H9 (cell line): ENCODE data around the gene TMEM236. TPM values are rescaled to one million over a fixed set of nuclear protein-coding genes. Genes with fewer than 3 reads are reported as not detected.

Experiments
- DNase-seq: peaks from one replicate; pipeline ENCODE4 v3.0.0-alpha.2; 2017
- H2AFZ ChIP-seq: one replicate; pipeline ENCODE4 v1.6.1; 2013; ENCODE audit warnings: mild to moderate bottlenecking, low read length, control low read depth, moderate library complexity
- H2AK5ac ChIP-seq: 2 replicates; pipeline ENCODE4 v1.6.1; 2013; ENCODE audit warnings: low read length, control low read depth, mixed read lengths; ENCODE audit not compliant: insufficient read length
- H2BK120ac ChIP-seq: one replicate; pipeline ENCODE4 v1.6.1; 2013; ENCODE audit warnings: low read depth, mild to moderate bottlenecking, low read length, control low read depth, inconsistent platforms; ENCODE audit not compliant: poor library complexity, severe bottlenecking
- H2BK12ac ChIP-seq: 2 replicates; pipeline ENCODE4 v1.6.1; 2013; ENCODE audit warnings: low read length, control low read depth, mixed read lengths, low read depth; ENCODE audit not compliant: insufficient read length
- H2BK15ac ChIP-seq: 2 replicates; pipeline ENCODE4 v1.6.1; 2013; ENCODE audit warnings: low read depth, low read length, control low read depth
- H2BK20ac ChIP-seq: one replicate; pipeline ENCODE4 v1.6.1; 2013; ENCODE audit warnings: low read depth, mild to moderate bottlenecking, low read length, control low read depth, inconsistent platforms; ENCODE audit not compliant: poor library complexity, severe bottlenecking
- H2BK5ac ChIP-seq: 2 replicates; pipeline ENCODE4 v1.6.1; 2013; ENCODE audit warnings: low read length, control low read depth, mixed read lengths; ENCODE audit not compliant: insufficient read length
- H3K14ac ChIP-seq: 2 replicates; pipeline ENCODE4 v1.6.1; 2013; ENCODE audit warnings: low read length, control low read depth; ENCODE audit not compliant: insufficient read depth
- H3K18ac ChIP-seq: 2 replicates; pipeline ENCODE4 v1.6.1; 2013; ENCODE audit warnings: low read depth, mild to moderate bottlenecking, mixed read lengths, low read length, control low read depth; ENCODE audit not compliant: insufficient read length
- H3K23ac ChIP-seq: 2 replicates; pipeline ENCODE4 v1.6.1; 2013; ENCODE audit warnings: low read length, control low read depth, mixed read lengths, low read depth; ENCODE audit not compliant: insufficient read length
- H3K23me2 ChIP-seq: 2 replicates; pipeline ENCODE4 v1.6.1; 2013; ENCODE audit warnings: low read depth, mild to moderate bottlenecking, mixed read lengths, low read length, control low read depth; ENCODE audit not compliant: insufficient read length, poor library complexity, severe bottlenecking
- H3K27ac ChIP-seq: 2 replicates; pipeline ENCODE4 v1.5.1; 2013; ENCODE audit warnings: low read length, control low read depth, mixed read lengths, low read depth; ENCODE audit not compliant: insufficient read length
- H3K27me3 ChIP-seq: 2 replicates; pipeline ENCODE4 v1.6.1; 2013; ENCODE audit warnings: low read length, control low read depth, inconsistent platforms; ENCODE audit not compliant: insufficient read depth
- H3K4ac ChIP-seq: 2 replicates; pipeline ENCODE4 v1.6.1; 2013; ENCODE audit warnings: low read depth, mild to moderate bottlenecking, control low read depth, inconsistent platforms, low read length, moderate library complexity
- H3K4me1 ChIP-seq: 2 replicates; pipeline ENCODE4 v1.6.1; 2013; ENCODE audit warnings: low read length, control low read depth, inconsistent platforms; ENCODE audit not compliant: insufficient read depth
- H3K4me2 ChIP-seq: 2 replicates; pipeline ENCODE4 v1.6.1; 2013; ENCODE audit warnings: low read length, control low read depth, mixed read lengths; ENCODE audit not compliant: insufficient read length, insufficient read depth
- H3K56ac ChIP-seq: 2 replicates; pipeline ENCODE4 v1.6.1; 2013; ENCODE audit warnings: low read depth, mild to moderate bottlenecking, mixed read lengths, low read length, control low read depth; ENCODE audit not compliant: insufficient read length
- H3K79me1 ChIP-seq: 2 replicates; pipeline ENCODE4 v1.6.1; 2013; ENCODE audit warnings: low read depth, mild to moderate bottlenecking, moderate library complexity, low read length, control low read depth, inconsistent platforms; ENCODE audit not compliant: insufficient read depth, poor library complexity, severe bottlenecking
- H3K79me2 ChIP-seq: 2 replicates; pipeline ENCODE4 v1.6.1; 2013; ENCODE audit warnings: low read length, control low read depth, inconsistent platforms; ENCODE audit not compliant: insufficient read depth
- H3K9ac ChIP-seq: 2 replicates; pipeline ENCODE4 v1.6.1; 2013; ENCODE audit warnings: low read length, control low read depth, mixed read lengths; ENCODE audit not compliant: insufficient read length; ENCODE audit errors: extremely low read depth
- H3K9me3 ChIP-seq: one replicate; pipeline ENCODE4 v1.6.1; 2013; ENCODE audit warnings: low read depth, low read length, inconsistent platforms; ENCODE audit not compliant: control insufficient read depth
- H3T11ph ChIP-seq: one replicate; pipeline ENCODE4 v1.6.1; 2013; ENCODE audit warnings: mild to moderate bottlenecking, low read length, control low read depth, inconsistent platforms
- H4K20me1 ChIP-seq: one replicate; pipeline ENCODE4 v1.6.1; 2013; ENCODE audit not compliant: control insufficient read depth, insufficient read length, insufficient read depth
- H4K5ac ChIP-seq: 2 replicates; pipeline ENCODE4 v1.6.1; 2013; ENCODE audit warnings: low read depth, mild to moderate bottlenecking, mixed read lengths, low read length, control low read depth; ENCODE audit not compliant: insufficient read length
- H4K8ac ChIP-seq: replicated peaks from 2 replicates; pipeline ENCODE4 v1.6.1; 2013; ENCODE audit warnings: low read length, control low read depth, mixed read lengths, low read depth; ENCODE audit not compliant: insufficient read length
- H4K91ac ChIP-seq: 2 replicates; pipeline ENCODE4 v1.6.1; 2013; ENCODE audit warnings: low read depth, mild to moderate bottlenecking, moderate library complexity, mixed read lengths, low read length, control low read depth; ENCODE audit not compliant: insufficient read length
- H3K27ac Mint-ChIP-seq, 3 experiments: 2 replicates in 2 of 3; 3 replicates in 1 of 3; pipeline ENCODE4 v1.8.0; 2020 to 2021; ENCODE audit warnings: mixed read lengths in 3 of 3, mild to moderate bottlenecking in 1 of 3, moderate library complexity in 1 of 3
- H3K27me3 Mint-ChIP-seq: 2 replicates; pipeline ENCODE4 v1.8.0; 2021; ENCODE audit warnings: low read depth, mild to moderate bottlenecking, moderate library complexity, mixed read lengths
- H3K36me3 Mint-ChIP-seq, 3 experiments: 2 replicates in 2 of 3; 3 replicates in 1 of 3; pipeline ENCODE4 v1.8.0; 2020 to 2021; ENCODE audit warnings: low read depth in 3 of 3, mixed read lengths in 3 of 3; ENCODE audit not compliant: insufficient read depth in 1 of 3
- H3K4me1 Mint-ChIP-seq, 2 experiments: 2 replicates each; pipeline ENCODE4 v1.8.0; 2020; ENCODE audit warnings: mixed read lengths in 2 of 2
- H3K4me3 Mint-ChIP-seq, 2 experiments: 2 replicates in 1 of 2; 3 replicates in 1 of 2; pipeline ENCODE4 v1.8.0; 2020 to 2021; ENCODE audit warnings: mild to moderate bottlenecking in 2 of 2, mixed read lengths in 2 of 2, moderate library complexity in 1 of 2
- H3K9me3 Mint-ChIP-seq, 2 experiments: 2 replicates in 1 of 2; 3 replicates in 1 of 2; pipeline ENCODE4 v1.8.0; 2020; ENCODE audit warnings: mild to moderate bottlenecking in 2 of 2, mixed read lengths in 2 of 2, moderate library complexity in 1 of 2
- CTCF ChIP-seq: fragments of 200-600 bp; sonication (generic); conservative IDR thresholded peaks from 3 replicates; pipeline ENCODE4 v1.8.0; 2021; ENCODE audit warnings: antibody characterized with exemption, mild to moderate bottlenecking
- WGBS: extraction: QIAGEN DNeasy Blood & Tissue Kit; methylation state at CpG from one replicate; pipeline ENCODE4 v1.1.7; 2013; ENCODE audit warnings: missing lambda C conversion rate, low lambda C conversion rate, mixed read lengths; ENCODE audit not compliant: insufficient read length; ENCODE audit errors: extremely low coverage; 5-methylcytosine and 5-hydroxymethylcytosine counted together
- total RNA-seq: library from RNA; stranded (reverse); gene quantifications from 2 replicates; pipeline ENCODE4 v1.2.1, GENCODE V29; 2021

The TMEM236 gene
- total RNA-seq, 1 experiment from 2014 or later: not detected

- Mint-ChIP-seq H3K9me3 (no peaks in the 10 kb centered on the region; a peak in 1 of 5 replicates), H3K27ac (no peak overlapping the region), H3K4me3 (no peak overlapping the region), H3K27me3 (no peaks in the 10 kb centered on the region), H3K36me3 (no peaks in the 10 kb centered on the region), H3K4me1 (no peaks in the 10 kb centered on the region)
- no peaks in the 10 kb centered on the region for H3K79me1 ChIP-seq
- no CpG with 5 or more reads among the region's 7 CpGs for WGBS
- H3K27ac ChIP-seq: no peak overlapping the region
- no peaks in the 10 kb centered on the region for H3K79me2 ChIP-seq
- H4K20me1 ChIP-seq: no peaks in the 10 kb centered on the region
- H3K4me1 ChIP-seq: no peaks in the 10 kb centered on the region; the same call in 1 of the 2 replicates
- no peaks in the 10 kb centered on the region for H3K9me3 ChIP-seq
- H2AFZ ChIP-seq: no peak overlapping the region
- no peak overlapping the region for H2BK5ac ChIP-seq
- H3K4me2 ChIP-seq: no peak overlapping the region
- H3K27me3 ChIP-seq: no peaks in the 10 kb centered on the region
- no peak overlapping the region for H3K23ac ChIP-seq
- no peak overlapping the region for H2BK12ac ChIP-seq
- no peak overlapping the region for H3K9ac ChIP-seq
- H2BK20ac ChIP-seq: no peak overlapping the region
- no peak overlapping the region for H3K14ac ChIP-seq
- no peak for TF ChIP-seq CTCF
- H3K4ac ChIP-seq: no peak overlapping the region
- H2BK120ac ChIP-seq: no peak overlapping the region
- H3K18ac ChIP-seq: no peak overlapping the region
- H4K5ac ChIP-seq: no peak overlapping the region
- no peak overlapping the region for H2AK5ac ChIP-seq
- no peaks in the 10 kb centered on the region for H3K23me2 ChIP-seq
- H4K91ac ChIP-seq: no peak overlapping the region
- no peak overlapping the region for H2BK15ac ChIP-seq
- no peak overlapping the region for H3K56ac ChIP-seq
- no peak for DNase-seq
- no peak overlapping the region for H3T11ph ChIP-seq
- H4K8ac ChIP-seq: no peak overlapping the region
Measured at GRCh38 chr10:17816199-17816598, 64.2 kb downstream of the TMEM236 start.
